GM12878 (cell line): ENCODE measurements around the gene ANKRD40CL. TPM values are rescaled to one million over a fixed set of nuclear protein-coding genes. Genes with fewer than 3 reads are reported as not detected.
"Not testable (repeated sequence)": the region's sequence is repeated elsewhere in the genome, so short reads cannot be mapped to it uniquely, and the experiment has no call there.

Source experiments
- ATAC-seq: fragments of 200-7000 bp; cut with Tn5 transposase; 3 replicates; pipeline ENCODE4 v1.9.1; 2020; ENCODE audit warnings: mild to moderate bottlenecking, moderate library complexity
- BruUV-seq: library from RNA; stranded (reverse); fragments of 400-500 nt; replicated peaks from 2 replicates; lab custom pipeline; 2021; lab: Mats Ljungman, UMichigan
- CTCF ChIA-PET: fragments of 300-600 bp; sonication (Branson Sonifier 250); formaldehyde crosslinking; extraction: SDS; loops from one replicate; lab custom pipeline; 2021; ENCODE audit warnings: inconsistent platforms; lab: Yijun Ruan, JAX
- POLR2A ChIA-PET: fragments of 350-600 bp; formaldehyde crosslinking; extraction: SDS; loops from one replicate; lab custom pipeline; 2021; ENCODE audit warnings: inconsistent platforms; lab: Charles Lee
- RAD21 ChIA-PET: fragments of 300-600 bp; sonication (Branson Sonifier 250); formaldehyde crosslinking; loops from one replicate; lab custom pipeline; 2023; ENCODE audit warnings: antibody characterized with exemption; ENCODE audit not compliant: unreplicated experiment; lab: Charles Lee
- SMC1A ChIA-PET: fragments of 300-600 bp; sonication (Branson Sonifier 250); formaldehyde crosslinking; loops from one replicate; lab custom pipeline; 2023; ENCODE audit not compliant: unreplicated experiment, uncharacterized antibody; lab: Charles Lee
- DNase-seq: peaks from one replicate; pipeline ENCODE4 v3.0.0-alpha.2; 2011; ENCODE audit warnings: low read depth, low spot score
- FAIRE-seq: peaks from 3 replicates; lab custom pipeline; 2011; peaks lifted over from hg19 to GRCh38; lab: Jason Lieb, UNC
- H2AFZ ChIP-seq: 2 replicates; pipeline ENCODE4 v1.6.0; 2011; ENCODE audit warnings: low read depth, low read length, control low read depth; ENCODE audit not compliant: control insufficient read depth
- H3K27ac ChIP-seq: 2 replicates; pipeline ENCODE4 v1.5.1; 2011; ENCODE audit warnings: control low read depth; ENCODE audit not compliant: control insufficient read depth, insufficient read depth
- H3K27me3 ChIP-seq, 2 experiments: replicated peaks in 1 of 2; 2 replicates each; pipeline versions ENCODE4 v1.6.0 to v1.6.1; 2011; ENCODE audit warnings: low read length in 1 of 2; ENCODE audit not compliant: control insufficient read depth in 2 of 2, insufficient read depth in 2 of 2
- H3K36me3 ChIP-seq, 2 experiments: 2 replicates each; pipeline ENCODE4 v1.5.1; 2011; ENCODE audit warnings: low read length in 1 of 2; ENCODE audit not compliant: control insufficient read depth in 2 of 2, insufficient read depth in 2 of 2
- H3K4me1 ChIP-seq: 2 replicates; pipeline ENCODE4 v1.6.1; 2011; ENCODE audit warnings: mild to moderate bottlenecking, low read length, moderate library complexity, mixed read lengths; ENCODE audit not compliant: control insufficient read depth, insufficient read depth
- H3K4me2 ChIP-seq: 2 replicates; pipeline ENCODE4 v1.6.0; 2011; ENCODE audit warnings: control low read depth; ENCODE audit not compliant: control insufficient read depth, insufficient read depth
- H3K4me3 ChIP-seq: fragments of 200-600 bp; sonication (generic); 2 replicates; pipeline ENCODE4 v1.5.1; 2016
- H3K79me2 ChIP-seq: 2 replicates; pipeline ENCODE4 v1.6.0; 2011; ENCODE audit warnings: low read length; ENCODE audit not compliant: control insufficient read depth, insufficient read depth
- H3K9ac ChIP-seq: 2 replicates; pipeline ENCODE4 v1.8.0; 2011; ENCODE audit warnings: low read length, control low read depth, mixed read lengths; ENCODE audit not compliant: control insufficient read depth, insufficient read depth
- H3K9me3 ChIP-seq: replicated peaks from 3 replicates; pipeline ENCODE4 v1.5.1; 2011; ENCODE audit warnings: mild to moderate bottlenecking, low read length; ENCODE audit not compliant: control insufficient read depth, insufficient read depth
- H4K20me1 ChIP-seq: 2 replicates; pipeline ENCODE4 v1.6.0; 2011; ENCODE audit not compliant: control insufficient read depth, insufficient read depth
- ATF2 ChIP-seq: IDR thresholded peaks from 2 replicates; pipeline ENCODE4 v1.6.1; 2012; ENCODE audit warnings: low read length, inconsistent platforms
- CHD1 ChIP-seq: IDR thresholded peaks from 2 replicates; pipeline ENCODE4 v1.6.1; 2012; ENCODE audit warnings: low read depth, low read length, improper control_type of control experiment
- RAD21 ChIP-seq: IDR thresholded peaks from 2 replicates; pipeline ENCODE4 v1.6.1; 2011; ENCODE audit warnings: mild to moderate bottlenecking, low read depth, low read length, moderate library complexity; ENCODE audit not compliant: insufficient read depth
- SMAD1 ChIP-seq: fragments of 450-650 bp; IDR thresholded peaks from 2 replicates; pipeline ENCODE4 v1.6.1; 2018; ENCODE audit warnings: mild to moderate bottlenecking, low read depth; ENCODE audit not compliant: partially characterized antibody
- SREBF2 ChIP-seq: IDR thresholded peaks from 2 replicates; pipeline ENCODE4 v1.6.1; 2012; ENCODE audit warnings: mild to moderate bottlenecking, low read length
- TBL1XR1 ChIP-seq: IDR thresholded peaks from 2 replicates; pipeline ENCODE4 v1.6.1; 2012; ENCODE audit warnings: low read depth, low read length, improper control_type of control experiment
- WGBS: methylation state at CpG from one replicate; pipeline ENCODE4 v1.1.6; 2016; ENCODE audit warnings: low lambda C conversion rate; ENCODE audit not compliant: insufficient replicate concordance, insufficient coverage; ENCODE audit errors: missing lambda C conversion rate; 5-methylcytosine and 5-hydroxymethylcytosine counted together
- in situ Hi-C: fragments of 300-500 bp; cut with MboI; formaldehyde crosslinking; loops from 9 replicates; pipeline ENCODE4 v1.14.3; 2018; ENCODE audit warnings: mixed read lengths
- intact Hi-C: fragments of 100-400 bp; cut with micrococcal nuclease; formaldehyde crosslinking; loops from one replicate; pipeline ENCODE4 v1.14.2; 2022; ENCODE audit not compliant: unreplicated experiment
- polyA plus RNA-seq, 11 experiments: library from polyadenylated mRNA; depleted of rRNA in 4 of 11; unstranded in 6 of 11; stranded (reverse) in 5 of 11; fragments of >200 nt; fragmentation: Nextera tagmentation in 4 of 11; fragmentation: Illumina TruSeq in 1 of 11; extraction: Ambion mirVana in 4 of 11; extraction: Trizol in 1 of 11; gene quantifications; 1 replicate in 1 of 11; 2 replicates in 10 of 11; pipeline versions ENCODE4 v1.2.1 to v1.2.3, GENCODE V29; 2011 to 2016; ENCODE audit warnings: inconsistent platforms in 2 of 11, missing spikeins in 2 of 11, low read depth in 1 of 11
- total RNA-seq, 4 experiments: library from RNA; depleted of rRNA in 3 of 4; stranded (reverse); fragments of >200 nt in 3 of 4; fragmentation: Illumina TruSeq in 1 of 4; extraction: Trizol in 1 of 4; gene quantifications; 2 replicates each; pipeline versions ENCODE4 v1.2.1 to v1.2.3, GENCODE V29; 2013 to 2021

The ANKRD40CL gene
- total and polyA plus RNA-seq, 10 of the 15 experiments (the other 5 are each of a cell fraction or from before 2014, with no cell fraction given): not detected

- Histone ChIP-seq H3K27ac (no peak overlapping the region), H3K9ac (no peak overlapping the region), H3K9me3 (no peaks in the 10 kb centered on the region), H2AFZ (no peak overlapping the region), H3K4me3 (peak overlapping the region; percentile 34), H3K79me2 (peaks cover 95% of the 10 kb centered on the region), H4K20me1 (peaks cover 11% of the 10 kb centered on the region; the same call in 1 of the 2 replicates), H3K36me3 (peaks cover 0 to 5% of the 10 kb centered on the region in 2 experiments; a peak in 2 of 4 replicates), H3K27me3 (no peaks in the 10 kb centered on the region), H3K4me1 (no peaks in the 10 kb centered on the region; the same call in 1 of the 2 replicates), H3K4me2 (no peak overlapping the region; the same call in 1 of the 2 replicates)
- ChIA-PET SMC1A (interaction anchor here (1.0 to 1.8 kb wide), 4 partner anchors 8 to 32 kb away, joined by 3 to 8 read pairs (median 4); no protein-coding TSS in a partner anchor), CTCF (interaction anchor here (0.9 to 1.6 kb wide), 3 partner anchors 30 to 127 kb away, joined by 3 to 4 read pairs (median 3); no protein-coding TSS in a partner anchor), POLR2A (interaction anchor here (0.6 kb wide), 1 partner anchor 131 kb away, joined by 3 read pairs; no protein-coding TSS in a partner anchor), RAD21 (no interaction called here)
- intact Hi-C loops: no loop called here
- WGBS: 90% methylated on average over 12 of the region's 12 CpGs
- DNase-seq (no peak), FAIRE-seq (no peak), ATAC-seq (no peak; the same call in 2 of the 3 replicates)
- BruUV-seq: no TSS peak
- in situ Hi-C loops: no loop called here
- TF ChIP-seq CHD1 (no peak), RAD21 (no peak), SREBF2 (no peak), ATF2 (no peak), TBL1XR1 (no peak), SMAD1 (no peak)
Observed at GRCh38 chr17:50725769-50726655, 41.3 kb downstream of the ANKRD40CL start.

- DNase-seq, H2AFZ ChIP-seq, H4K20me1 ChIP-seq, H3K4me2 ChIP-seq, H3K27ac ChIP-seq, H3K9me3 ChIP-seq, RAD21 ChIA-PET, H3K4me1 ChIP-seq, intact Hi-C loops, H3K36me3 ChIP-seq, ATAC-seq, in situ Hi-C loops, H3K9ac ChIP-seq, FAIRE-seq, BruUV-seq, H3K27me3 ChIP-seq: not testable (repeated sequence)
- SMC1A ChIA-PET: interaction anchor here (0.7 kb wide), 2 partner anchors 10 to 33 kb away, joined by 3 to 4 read pairs; no protein-coding TSS in a partner anchor
- peaks cover 97% of the 10 kb centered on the region for H3K79me2 ChIP-seq
- H3K4me3 ChIP-seq: peak overlapping the region; percentile 30; the same call in 1 of the 2 replicates
- POLR2A ChIA-PET: interaction anchor here (0.6 to 0.7 kb wide), 2 partner anchors 152 to 294 kb away, joined by 3 to 6 read pairs; no protein-coding TSS in a partner anchor
- CTCF ChIA-PET: interaction anchor here (0.7 to 1.6 kb wide), 2 partner anchors 11 to 29 kb away, joined by 4 to 5 read pairs; no protein-coding TSS in a partner anchor
- WGBS: 65% methylated on average over 3 of the region's 6 CpGs
Observed at GRCh38 chr17:50724622-50725021, 42.7 kb downstream of the ANKRD40CL start.
